Activated B cell treated with CpG ODN at 0.5 μM for 24 hours (primary cell): Measurements from ENCODE around the gene MACROD2. TPM values are rescaled to one million over a fixed set of nuclear protein-coding genes. Genes with fewer than 3 reads are reported as not detected.

Experiments
- ATAC-seq: fragments of 200-7000 bp; cut with Tn5 transposase; one replicate; pipeline ENCODE4 v1.10.0; 2021; ENCODE audit warnings: low read depth, mild to moderate bottlenecking, moderate library complexity
- CTCF ChIA-PET: fragments of 350-600 bp; sonication (Branson Sonifier 250); formaldehyde crosslinking; loops from one replicate; lab custom pipeline; 2021; ENCODE audit warnings: antibody characterized with exemption; lab: Charles Lee
- POLR2A ChIA-PET: fragments of 350-600 bp; sonication (Branson Sonifier 250); formaldehyde crosslinking; loops from one replicate; lab custom pipeline; 2021; ENCODE audit warnings: antibody characterized with exemption; lab: Charles Lee
- DNase-seq: peaks from one replicate; pipeline ENCODE4 v3.0.0; 2022
- H3K27ac Mint-ChIP-seq: one replicate; pipeline ENCODE4 v1.8.0; 2020; ENCODE audit warnings: mixed read lengths
- H3K27me3 Mint-ChIP-seq: one replicate; pipeline ENCODE4 v1.8.0; 2021; ENCODE audit warnings: mixed read lengths
- H3K36me3 Mint-ChIP-seq: one replicate; pipeline ENCODE4 v1.8.0; 2021; ENCODE audit warnings: low read depth, mixed read lengths
- H3K4me1 Mint-ChIP-seq: one replicate; pipeline ENCODE4 v1.8.0; 2021; ENCODE audit warnings: mixed read lengths
- H3K4me3 Mint-ChIP-seq: one replicate; pipeline ENCODE4 v1.8.0; 2020; ENCODE audit warnings: mild to moderate bottlenecking, mixed read lengths
- H3K9me3 Mint-ChIP-seq: one replicate; pipeline ENCODE4 v1.8.0; 2020; ENCODE audit warnings: mixed read lengths
- intact Hi-C: fragments of 100-400 bp; cut with micrococcal nuclease; formaldehyde crosslinking; loops from one replicate; pipeline ENCODE4 v1.15.1; 2024
- total RNA-seq: library from RNA; stranded (reverse); gene quantifications from 2 replicates; pipeline ENCODE4 v1.2.3, GENCODE V29; 2022
- TF ChIP-seq, protein P1 (sequence below): fragments of 200-600 bp; IDR thresholded peaks from one replicate; pipeline ENCODE4 v1.8.0; 2022; ENCODE audit warnings: antibody characterized with exemption, mild to moderate bottlenecking

MACROD2 gene
- total RNA-seq, 1 donor from 2014 or later, result 55.1 TPM

DNA sequence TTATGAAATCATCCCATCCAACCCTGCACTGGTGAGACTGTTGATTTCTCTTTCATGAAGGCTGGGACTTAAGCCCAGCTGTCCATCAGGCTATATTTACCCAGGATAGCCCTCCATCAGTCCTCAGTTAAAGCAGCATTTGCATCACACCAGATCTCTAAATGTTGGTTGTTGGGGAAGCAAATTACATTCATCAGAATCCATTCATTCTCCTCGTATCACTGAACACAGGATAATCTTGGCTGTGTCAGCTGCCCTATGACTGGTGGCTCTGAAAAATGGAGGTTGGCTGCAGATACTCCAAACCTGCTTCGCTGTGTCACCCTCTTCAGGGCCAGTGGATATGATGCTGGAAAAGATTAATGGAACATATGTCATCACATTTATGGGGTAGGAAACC lies 1859.6 kb downstream of the MACROD2 start:
- peaks cover 3% of the 10 kb centered on the region for H3K9me3 Mint-ChIP-seq
- no peak overlapping the region for H3K4me3 Mint-ChIP-seq
- peaks cover 62% of the 10 kb centered on the region for H3K4me1 Mint-ChIP-seq
- no peak for ATAC-seq
- intact Hi-C loops, result loop anchor here (5.0 kb wide), 1 partner anchor 48 kb away; no protein-coding TSS in a partner anchor
- peak overlapping the region; percentile 65 for H3K27ac Mint-ChIP-seq
- POLR2A ChIA-PET, result no interaction called here
- CTCF ChIA-PET, result no interaction called here
- no peaks in the 10 kb centered on the region for H3K27me3 Mint-ChIP-seq
- no peak for DNase-seq
- TF ChIP-seq, protein P1, sequence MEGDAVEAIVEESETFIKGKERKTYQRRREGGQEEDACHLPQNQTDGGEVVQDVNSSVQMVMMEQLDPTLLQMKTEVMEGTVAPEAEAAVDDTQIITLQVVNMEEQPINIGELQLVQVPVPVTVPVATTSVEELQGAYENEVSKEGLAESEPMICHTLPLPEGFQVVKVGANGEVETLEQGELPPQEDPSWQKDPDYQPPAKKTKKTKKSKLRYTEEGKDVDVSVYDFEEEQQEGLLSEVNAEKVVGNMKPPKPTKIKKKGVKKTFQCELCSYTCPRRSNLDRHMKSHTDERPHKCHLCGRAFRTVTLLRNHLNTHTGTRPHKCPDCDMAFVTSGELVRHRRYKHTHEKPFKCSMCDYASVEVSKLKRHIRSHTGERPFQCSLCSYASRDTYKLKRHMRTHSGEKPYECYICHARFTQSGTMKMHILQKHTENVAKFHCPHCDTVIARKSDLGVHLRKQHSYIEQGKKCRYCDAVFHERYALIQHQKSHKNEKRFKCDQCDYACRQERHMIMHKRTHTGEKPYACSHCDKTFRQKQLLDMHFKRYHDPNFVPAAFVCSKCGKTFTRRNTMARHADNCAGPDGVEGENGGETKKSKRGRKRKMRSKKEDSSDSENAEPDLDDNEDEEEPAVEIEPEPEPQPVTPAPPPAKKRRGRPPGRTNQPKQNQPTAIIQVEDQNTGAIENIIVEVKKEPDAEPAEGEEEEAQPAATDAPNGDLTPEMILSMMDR, result no peak
- no peaks in the 10 kb centered on the region for H3K36me3 Mint-ChIP-seq

DNA sequence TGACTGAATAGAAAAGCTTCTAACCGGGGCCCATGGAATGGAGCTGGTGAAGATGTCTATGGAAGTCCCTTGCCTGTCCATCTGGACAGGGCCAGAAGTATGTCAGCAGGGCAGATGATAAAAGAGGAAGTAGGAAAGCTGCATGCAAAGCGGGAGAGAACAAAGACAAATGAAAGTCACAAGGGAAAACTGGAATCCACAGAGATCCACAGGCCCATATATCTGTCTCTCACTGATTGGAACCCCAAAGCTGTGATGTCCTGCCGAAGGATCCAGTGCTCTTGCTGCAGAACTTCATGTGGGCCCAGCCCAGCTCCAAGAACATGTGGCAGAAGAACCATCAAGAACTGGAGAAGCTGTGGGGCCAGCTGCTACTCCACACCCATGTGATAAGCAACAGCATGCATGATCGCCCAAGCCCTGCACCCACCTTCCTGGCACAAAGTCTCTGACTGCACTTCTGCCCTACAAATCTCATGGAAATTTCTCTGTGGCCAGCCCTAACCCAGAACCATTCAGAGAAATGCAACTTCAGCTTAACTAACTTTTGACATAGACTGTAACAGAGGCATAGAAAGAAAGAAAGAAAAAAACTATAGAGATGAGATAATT lies 1862.0 kb downstream of the MACROD2 start:
- TF ChIP-seq, protein P1, result no peak
- intact Hi-C loops, result loop anchor here (2.0 to 5.0 kb wide), 3 partner anchors 16 to 66 kb away; no protein-coding TSS in a partner anchor

DNA sequence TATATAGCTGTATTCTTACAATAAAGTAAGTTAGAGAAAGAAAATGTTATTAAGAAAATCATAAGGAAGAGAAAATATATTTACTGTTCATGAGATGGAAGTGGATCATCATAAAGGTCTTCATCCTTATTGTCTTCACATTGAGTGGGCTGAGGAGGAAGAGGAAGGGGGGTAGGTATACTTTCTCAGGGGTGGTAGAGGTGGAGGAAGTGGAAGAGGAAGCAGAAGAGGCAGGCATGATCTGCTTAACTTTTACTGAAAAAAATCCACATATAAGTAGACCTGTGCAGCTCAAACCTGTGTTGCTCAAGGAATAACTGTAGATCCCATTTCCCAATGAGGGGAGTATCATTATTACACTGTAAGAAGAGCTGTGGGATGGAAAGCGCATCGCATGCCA lies 1863.7 kb downstream of the MACROD2 start:
- H3K4me3 Mint-ChIP-seq, result peak overlapping the region; percentile 25
- ChIA-PET POLR2A (no interaction called here), CTCF (no interaction called here)
- H3K4me1 Mint-ChIP-seq, result peaks cover 57% of the 10 kb centered on the region
- H3K27ac Mint-ChIP-seq, result peak overlapping the region; percentile 73
- TF ChIP-seq, protein P1, result no peak
- no peaks in the 10 kb centered on the region for H3K36me3 Mint-ChIP-seq
- ATAC-seq (no peak), DNase-seq (no peak)
- peaks cover 3% of the 10 kb centered on the region for H3K9me3 Mint-ChIP-seq
- no peaks in the 10 kb centered on the region for H3K27me3 Mint-ChIP-seq
- intact Hi-C loops, result loop anchor here (2.0 to 5.0 kb wide), 2 partner anchors 32 to 52 kb away; no protein-coding TSS in a partner anchor

More for the DNA sequence above, 1862.0 kb downstream of the MACROD2 start:
- no peaks in the 10 kb centered on the region for H3K36me3 Mint-ChIP-seq
- DNase-seq (peak; percentile 28), ATAC-seq (peak; percentile 74)
- ChIA-PET CTCF (interaction anchor here (1.0 kb wide), 1 partner anchor 14 kb away, joined by 3 read pairs; no protein-coding TSS in a partner anchor), POLR2A (interaction anchor here (0.8 to 1.1 kb wide), 2 partner anchors 21 to 66 kb away, joined by 3 read pairs; no protein-coding TSS in a partner anchor)
- H3K27ac Mint-ChIP-seq, result peak overlapping the region; percentile 76
- H3K9me3 Mint-ChIP-seq, result peaks cover 3% of the 10 kb centered on the region
- H3K4me3 Mint-ChIP-seq, result peak overlapping the region; percentile 64
- peaks cover 67% of the 10 kb centered on the region for H3K4me1 Mint-ChIP-seq
- no peaks in the 10 kb centered on the region for H3K27me3 Mint-ChIP-seq

DNA sequence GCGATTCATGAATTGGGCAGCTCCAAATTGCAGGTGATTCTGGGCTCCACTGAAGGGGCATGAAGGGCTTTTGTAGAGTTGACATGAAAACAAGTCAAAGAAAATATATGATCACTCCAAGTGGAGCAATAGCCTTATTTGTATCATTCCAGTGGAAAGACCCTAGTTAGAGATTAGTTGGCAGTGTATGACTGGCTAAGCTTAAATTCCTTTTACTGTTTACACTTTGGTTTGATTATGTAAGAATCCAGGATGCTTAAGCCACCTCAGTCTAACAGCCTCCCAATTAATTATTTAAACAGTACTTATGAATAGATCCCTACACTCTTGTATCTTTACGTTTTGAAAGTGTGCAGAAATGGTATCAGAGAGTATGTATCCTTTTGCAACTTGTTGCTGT lies 1865.5 kb downstream of the MACROD2 start:
- intact Hi-C loops, result no loop called here

DNA sequence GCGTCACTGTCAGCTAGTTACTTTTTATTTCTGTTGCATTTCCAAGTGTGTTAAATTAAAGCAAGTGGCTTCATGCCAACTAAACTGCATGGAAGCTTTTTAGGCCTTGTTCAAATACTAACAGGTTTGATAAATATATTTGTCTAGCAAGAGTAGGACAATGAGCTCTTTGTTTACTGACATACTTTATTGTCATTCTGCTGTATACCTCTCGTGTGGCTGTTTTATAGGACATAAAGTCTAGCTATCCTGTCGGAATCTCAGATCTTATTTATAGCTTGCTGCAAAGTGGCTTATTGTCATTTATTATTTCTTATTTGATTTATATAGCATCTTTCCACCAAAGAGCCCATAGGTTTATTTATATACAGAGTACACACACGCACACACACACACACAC lies 1866.9 kb downstream of the MACROD2 start:
- TF ChIP-seq, protein P1, result no peak
- H3K4me3 Mint-ChIP-seq, result no peak overlapping the region
- POLR2A ChIA-PET, result interaction anchor here (0.6 kb wide), 1 partner anchor 292 kb away, joined by 4 read pairs; no protein-coding TSS in a partner anchor
- CTCF ChIA-PET, result no interaction called here
- H3K4me1 Mint-ChIP-seq, result peaks cover 42% of the 10 kb centered on the region
- intact Hi-C loops, result no loop called here
- ATAC-seq, result no peak
- H3K27me3 Mint-ChIP-seq, result no peaks in the 10 kb centered on the region
- no peak for DNase-seq
- no peaks in the 10 kb centered on the region for H3K36me3 Mint-ChIP-seq
- no peak overlapping the region for H3K27ac Mint-ChIP-seq
- H3K9me3 Mint-ChIP-seq, result peaks cover 3% of the 10 kb centered on the region

More for the DNA sequence above, 1865.5 kb downstream of the MACROD2 start:
- DNase-seq (no peak), ATAC-seq (no peak)
- TF ChIP-seq, protein P1, result no peak
- H3K9me3 Mint-ChIP-seq, result peaks cover 3% of the 10 kb centered on the region
- H3K4me1 Mint-ChIP-seq, result peaks cover 50% of the 10 kb centered on the region
- no peaks in the 10 kb centered on the region for H3K27me3 Mint-ChIP-seq
- H3K4me3 Mint-ChIP-seq, result no peak overlapping the region
- H3K36me3 Mint-ChIP-seq, result no peaks in the 10 kb centered on the region
- ChIA-PET CTCF (no interaction called here), POLR2A (no interaction called here)
- H3K27ac Mint-ChIP-seq, result no peak overlapping the region
